Gastroesophageal sphincter (tissue), 4 donors: ENCODE measurements around the gene CACNG1. TPM values are rescaled to one million over a fixed set of nuclear protein-coding genes. Genes with fewer than 3 reads are reported as not detected.
"Not testable (repeated sequence)": the region's sequence is repeated elsewhere in the genome, so short reads cannot be mapped to it uniquely, and the experiment has no call there.

Experiments
- ATAC-seq: fragments of 150-250 bp; one replicate; pipeline ENCODE4 v1.9.1; 2016; ENCODE audit warnings: mild to moderate bottlenecking, moderate library complexity
- H3K27ac ChIP-seq, 4 donors: fragments of 200-600 bp; sonication (generic) in 3 of 4; 1 replicate in 3 of 4; 2 replicates in 1 of 4; pipeline ENCODE4 v1.5.1; 2016 to 2019
- H3K27me3 ChIP-seq: fragments of 200-600 bp; sonication (generic); one replicate; pipeline ENCODE4 v1.5.1; 2019
- H3K36me3 ChIP-seq, 2 donors: fragments of 200-600 bp; sonication (generic); one replicate each; pipeline ENCODE4 v1.5.1; 2019; ENCODE audit warnings: control low read depth in 1 of 2
- H3K4me1 ChIP-seq, 3 donors: fragments of 200-600 bp; sonication (generic); 1 replicate in 2 of 3; 2 replicates in 1 of 3; pipeline ENCODE4 v1.5.1; 2016 to 2019; ENCODE audit warnings: control low read depth in 2 of 3
- H3K4me3 ChIP-seq, 2 donors: fragments of 200-600 bp; sonication (generic); one replicate each; pipeline ENCODE4 v1.5.1; 2019; ENCODE audit warnings: mild to moderate bottlenecking in 1 of 2, moderate library complexity in 1 of 2
- H3K9me3 ChIP-seq, 3 donors: fragments of 200-600 bp; sonication (generic); one replicate each; pipeline ENCODE4 v1.5.1; 2017 to 2019; ENCODE audit warnings: control low read depth in 2 of 3
- CTCF ChIP-seq, 4 experiments: fragments of 200-600 bp in 2 of 4; fragments of 450-650 bp in 2 of 4; sonication (generic) in 1 of 4; IDR thresholded peaks; one replicate each; pipeline ENCODE4 v1.5.1; 2017 to 2019; ENCODE audit warnings: antibody characterized with exemption in 4 of 4, mild to moderate bottlenecking in 2 of 4, moderate library complexity in 2 of 4
- EP300 ChIP-seq: sonication (generic); formaldehyde crosslinking; IDR thresholded peaks from one replicate; pipeline ENCODE4 v1.6.1; 2017; ENCODE audit warnings: antibody characterized with exemption, mild to moderate bottlenecking
- POLR2A ChIP-seq, 2 donors: fragments of 450-650 bp; IDR thresholded peaks; one replicate each; pipeline ENCODE4 v1.6.1; 2017; ENCODE audit warnings: antibody characterized with exemption in 2 of 2, mild to moderate bottlenecking in 2 of 2, moderate library complexity in 1 of 2
- POLR2AphosphoS5 ChIP-seq: sonication (generic); formaldehyde crosslinking; IDR thresholded peaks from one replicate; pipeline ENCODE4 v1.6.1; 2017; ENCODE audit warnings: antibody characterized with exemption
- WGBS, 2 donors: methylation state at CpG; one replicate each; pipeline ENCODE4 v1.1.5; 2018; ENCODE audit warnings: low coverage in 1 of 2; 5-methylcytosine and 5-hydroxymethylcytosine counted together
- total RNA-seq, 4 donors: library from RNA; depleted of rRNA; stranded (reverse); fragments of >200 nt; gene quantifications; one replicate each; pipeline ENCODE4 v1.1.0, GENCODE V29; 2016

The CACNG1 gene
- total RNA-seq, 4 donors from 2014 or later = not detected

- H3K9me3 ChIP-seq = no peaks in the 10 kb centered on the region
- no peak overlapping the region for H3K4me3 ChIP-seq
- H3K27ac ChIP-seq = no peak overlapping the region
- H3K27me3 ChIP-seq = no peaks in the 10 kb centered on the region
- no CpG with 5 or more reads among the region's 1 CpG for WGBS, 2 donors
- no peaks in the 10 kb centered on the region for H3K4me1 ChIP-seq
- ATAC-seq = no peak
- H3K36me3 ChIP-seq = peaks cover 0 to 4% of the 10 kb centered on the region in 2 donors
- TF ChIP-seq EP300 = no peak
- TF ChIP-seq CTCF (IDR thresholded peaks at IDR 0.05) = no peak
- TF ChIP-seq POLR2AphosphoS5 = no peak
- no peak for TF ChIP-seq POLR2A (IDR thresholded peaks at IDR 0.05)
Observed at GRCh38 chr17:67095803-67096202, 51.4 kb downstream of the CACNG1 start.

- 100% methylated on average over 1 of the region's 1 CpG for WGBS, 2 donors
- no peak for ATAC-seq
- peaks cover 0 to 4% of the 10 kb centered on the region in 2 donors for H3K36me3 ChIP-seq
- H3K4me1 ChIP-seq = peaks cover 0 to 2% (median 0%) of the 10 kb centered on the region in 3 donors
- no peak overlapping the region for H3K4me3 ChIP-seq
- H3K27me3 ChIP-seq = no peaks in the 10 kb centered on the region
- no peaks in the 10 kb centered on the region for H3K9me3 ChIP-seq
- TF ChIP-seq CTCF (IDR thresholded peaks at IDR 0.05) = no peak
- TF ChIP-seq POLR2AphosphoS5 = no peak
- no peak for TF ChIP-seq EP300
- no peak for TF ChIP-seq POLR2A (IDR thresholded peaks at IDR 0.05)
- H3K27ac ChIP-seq = no peak overlapping the region
Observed at GRCh38 chr17:67096609-67097008, 52.3 kb downstream of the CACNG1 start.

- Histone ChIP-seq H3K4me3 (no peak overlapping the region), H3K9me3 (no peaks in the 10 kb centered on the region), H3K27me3 (no peaks in the 10 kb centered on the region), H3K4me1 (peaks cover 0 to 6% (median 0%) of the 10 kb centered on the region in 3 donors), H3K36me3 (peaks cover 0 to 4% of the 10 kb centered on the region in 2 donors), H3K27ac (no peak overlapping the region)
- WGBS, 2 donors = 82 to 100% methylated on average over 1 of the region's 1 CpG
- ATAC-seq = no peak
- TF ChIP-seq POLR2AphosphoS5 = no peak
- TF ChIP-seq CTCF (IDR thresholded peaks at IDR 0.05) = no peak
- no peak for TF ChIP-seq EP300
- no peak for TF ChIP-seq POLR2A (IDR thresholded peaks at IDR 0.05)
Observed at GRCh38 chr17:67098006-67098405, 53.7 kb downstream of the CACNG1 start.

- peaks cover 5 to 48% of the 10 kb centered on the region in 2 donors for H3K36me3 ChIP-seq
- not testable (repeated sequence) for H3K27ac ChIP-seq, H3K4me1 ChIP-seq, H3K9me3 ChIP-seq, ATAC-seq, H3K27me3 ChIP-seq, H3K4me3 ChIP-seq
- WGBS, 2 donors = 90 to 96% methylated on average over 2 to 6 of the region's 7 CpGs
Observed at GRCh38 chr17:67104641-67105040, 60.3 kb downstream of the CACNG1 start.

GRCh38 chr17:67105213-67105612 is 60.9 kb downstream of the CACNG1 start:
- no peaks in the 10 kb centered on the region for H3K27me3 ChIP-seq
- H3K4me3 ChIP-seq = no peak overlapping the region
- ATAC-seq = no peak
- H3K27ac ChIP-seq = no peak overlapping the region
- H3K9me3 ChIP-seq = no peaks in the 10 kb centered on the region
- peaks cover 0 to 6% (median 0%) of the 10 kb centered on the region in 3 donors for H3K4me1 ChIP-seq
- TF ChIP-seq POLR2A (IDR thresholded peaks at IDR 0.05) = no peak
- TF ChIP-seq EP300 = no peak
- TF ChIP-seq CTCF (IDR thresholded peaks at IDR 0.05) = no peak
- no peak for TF ChIP-seq POLR2AphosphoS5
- H3K36me3 ChIP-seq = peaks cover 5 to 54% of the 10 kb centered on the region in 2 donors

Other genes with a start within 250 kb of the CACNG1 start
- not detected for gene CACNG5, start 209.4 kb upstream of the CACNG1 start, total RNA-seq
- gene CACNG4, start 79.8 kb upstream of the CACNG1 start, total RNA-seq = 10 to 100 TPM in 1 of 4 donors, 1 to 10 TPM in 1, under 1 TPM in 1, not detected in 1; 0.13 to 13.5 (median 2.1) TPM
- gene HELZ, start 200.6 kb downstream of the CACNG1 start, total RNA-seq = 10 to 100 TPM; 43.7 to 70.2 (median 58.3) TPM